ENCODE results near the gene FOXD1.

- no peak for TF ChIP-seq POLR2A (IDR thresholded peaks at IDR 0.05)
- TF ChIP-seq CTCF (IDR thresholded peaks at IDR 0.05) = no peak
Measured at GRCh38 chr5:73419465-73420390, 28.8 kb downstream of the FOXD1 start.

Data from body of pancreas (tissue), 4 donors.